Progenitor cell of endocrine pancreas (in vitro differentiated cells): ENCODE results near the gene ZNF451. TPM values are rescaled to one million over a fixed set of nuclear protein-coding genes. Genes with fewer than 3 reads are reported as not detected.

Source experiments
- DNase-seq: peaks from one replicate; pipeline ENCODE4 v3.0.0; 2021; ENCODE audit warnings: low spot score; ENCODE audit not compliant: unreplicated experiment
- H3K27ac Mint-ChIP-seq: 2 replicates; pipeline ENCODE4 v1.8.0; 2021; ENCODE audit warnings: mild to moderate bottlenecking, moderate library complexity, mixed read lengths
- H3K27me3 Mint-ChIP-seq: 2 replicates; pipeline ENCODE4 v1.8.0; 2021; ENCODE audit warnings: mixed read lengths
- H3K36me3 Mint-ChIP-seq: 2 replicates; pipeline ENCODE4 v1.8.0; 2022; ENCODE audit warnings: mixed read lengths; ENCODE audit not compliant: insufficient read depth
- H3K4me1 Mint-ChIP-seq: 2 replicates; pipeline ENCODE4 v1.8.0; 2021; ENCODE audit warnings: low read depth, mixed read lengths
- H3K4me3 Mint-ChIP-seq: 2 replicates; pipeline ENCODE4 v1.8.0; 2021; ENCODE audit warnings: low read depth, mild to moderate bottlenecking, moderate library complexity, mixed read lengths
- H3K9me3 Mint-ChIP-seq: 2 replicates; pipeline ENCODE4 v1.8.0; 2021; ENCODE audit warnings: low read depth, mixed read lengths
- CTCF ChIP-seq: fragments of 200-600 bp; sonication (generic); IDR thresholded peaks from one replicate; pipeline ENCODE4 v1.5.0; 2021; ENCODE audit warnings: antibody characterized with exemption, mild to moderate bottlenecking; ENCODE audit not compliant: unreplicated experiment
- total RNA-seq: library from RNA; stranded (reverse); gene quantifications from 2 replicates; pipeline ENCODE4 v1.2.1, GENCODE V29; 2021

The ZNF451 gene
- total RNA-seq, 1 donor from 2014 or later: 70.6 TPM

GRCh38 chr6:57138026-57138425 lies 48.0 kb downstream of the ZNF451 start:
- Mint-ChIP-seq H3K9me3 (peaks cover 6% of the 10 kb centered on the region), H3K27ac (no peak overlapping the region), H3K4me3 (no peak overlapping the region), H3K27me3 (no peaks in the 10 kb centered on the region), H3K4me1 (peaks cover 2% of the 10 kb centered on the region), H3K36me3 (peaks cover 32% of the 10 kb centered on the region)
- TF ChIP-seq CTCF: no peak
- no peak for DNase-seq

- TF ChIP-seq CTCF: no peak
- peaks cover 6% of the 10 kb centered on the region for H3K9me3 Mint-ChIP-seq
- DNase-seq: no peak
- no peak overlapping the region for H3K27ac Mint-ChIP-seq
- no peaks in the 10 kb centered on the region for H3K27me3 Mint-ChIP-seq
- peaks cover 4% of the 10 kb centered on the region for H3K4me1 Mint-ChIP-seq
- H3K36me3 Mint-ChIP-seq: peaks cover 34% of the 10 kb centered on the region
- H3K4me3 Mint-ChIP-seq: no peak overlapping the region
Measured at GRCh38 chr6:57141451-57142177, 51.6 kb downstream of the ZNF451 start.

DNA sequence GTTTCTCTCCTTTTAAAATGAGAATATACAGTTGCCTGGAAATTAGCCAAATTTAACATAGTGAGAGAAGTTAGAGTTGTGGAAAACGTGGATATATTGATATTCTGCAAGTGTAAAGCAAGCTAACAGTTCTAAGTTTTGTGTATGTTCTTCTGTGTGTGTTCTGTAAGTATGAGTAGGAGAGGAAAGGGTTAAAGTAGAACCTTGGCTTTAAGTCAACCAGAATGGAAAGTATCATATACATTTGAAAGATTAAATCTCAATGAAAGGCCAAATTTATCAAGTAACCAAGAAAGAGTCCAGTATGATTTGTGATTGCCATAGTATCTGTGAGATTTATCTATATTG lies 52.2 kb downstream of the ZNF451 start:
- no peak for TF ChIP-seq CTCF
- H3K9me3 Mint-ChIP-seq: peaks cover 6% of the 10 kb centered on the region
- peaks cover 6% of the 10 kb centered on the region for H3K4me1 Mint-ChIP-seq
- H3K27ac Mint-ChIP-seq: no peak overlapping the region
- peaks cover 30% of the 10 kb centered on the region for H3K36me3 Mint-ChIP-seq
- H3K27me3 Mint-ChIP-seq: no peaks in the 10 kb centered on the region
- no peak for DNase-seq
- no peak overlapping the region for H3K4me3 Mint-ChIP-seq

DNA sequence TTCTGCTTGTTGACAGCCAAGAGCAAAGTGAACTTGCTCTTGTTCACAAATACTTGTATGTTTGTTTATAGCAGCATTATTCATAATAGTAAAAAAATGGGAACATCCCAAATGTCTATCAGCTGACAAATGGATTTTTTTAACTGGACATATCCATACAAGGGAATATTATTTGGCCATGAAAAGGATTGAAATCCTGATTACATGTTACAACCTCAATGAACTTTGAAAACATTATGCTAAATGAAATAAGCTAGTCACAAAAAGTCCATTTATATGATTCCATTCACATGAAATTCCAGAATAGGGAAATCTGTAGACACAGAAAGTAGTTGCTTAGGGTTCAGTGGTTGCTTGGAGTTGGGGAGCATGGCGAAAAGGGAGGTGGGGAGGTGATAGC lies 53.7 kb downstream of the ZNF451 start:
- H3K27me3 Mint-ChIP-seq: no peaks in the 10 kb centered on the region

GRCh38 chr6:57147401-57147800 lies 57.4 kb downstream of the ZNF451 start:
- Mint-ChIP-seq H3K9me3 (peaks cover 1% of the 10 kb centered on the region), H3K27me3 (no peaks in the 10 kb centered on the region), H3K4me3 (no peak overlapping the region), H3K4me1 (peaks cover 10% of the 10 kb centered on the region), H3K36me3 (peaks cover 36% of the 10 kb centered on the region), H3K27ac (peak overlapping the region; percentile 55)
- DNase-seq: no peak
- no peak for TF ChIP-seq CTCF

More for the DNA sequence above, 53.7 kb downstream of the ZNF451 start:
- no peak for TF ChIP-seq CTCF
- H3K9me3 Mint-ChIP-seq: peaks cover 6% of the 10 kb centered on the region
- H3K4me3 Mint-ChIP-seq: no peak overlapping the region
- peaks cover 32% of the 10 kb centered on the region for H3K36me3 Mint-ChIP-seq
- H3K4me1 Mint-ChIP-seq: peaks cover 13% of the 10 kb centered on the region
- no peak overlapping the region for H3K27ac Mint-ChIP-seq
- no peak for DNase-seq
